Ishikawa (cell line): ENCODE results near the gene BFSP2.

Experiments
- CEBPB ChIP-seq: IDR thresholded peaks from 2 replicates; pipeline ENCODE4 v1.6.1; 2012
- CREB1 ChIP-seq: IDR thresholded peaks from 2 replicates; pipeline ENCODE4 v1.6.1; 2012; ENCODE audit warnings: low read depth
- EGR1 ChIP-seq: IDR thresholded peaks from 2 replicates; pipeline ENCODE4 v1.6.1; 2012
- EP300 ChIP-seq: IDR thresholded peaks from 2 replicates; pipeline ENCODE4 v1.6.1; 2012; ENCODE audit warnings: borderline replicate concordance
- FOXM1 ChIP-seq: IDR thresholded peaks from 2 replicates; pipeline ENCODE4 v1.6.1; 2012; ENCODE audit warnings: low read depth, borderline replicate concordance
- MAX ChIP-seq: IDR thresholded peaks from 2 replicates; pipeline ENCODE4 v1.6.1; 2012
- NFIC ChIP-seq: IDR thresholded peaks from 2 replicates; pipeline ENCODE4 v1.6.1; 2012
- RAD21 ChIP-seq: IDR thresholded peaks from 2 replicates; pipeline ENCODE4 v1.6.1; 2012; ENCODE audit warnings: low read depth
- REST ChIP-seq: IDR thresholded peaks from 2 replicates; pipeline ENCODE4 v1.6.1; 2012; ENCODE audit warnings: low read depth, mild to moderate bottlenecking
- TAF1 ChIP-seq: IDR thresholded peaks from 2 replicates; pipeline ENCODE4 v1.6.1; 2012; ENCODE audit warnings: low read depth, mild to moderate bottlenecking
- TCF12 ChIP-seq: IDR thresholded peaks from 2 replicates; pipeline ENCODE4 v1.6.1; 2012; ENCODE audit warnings: low read depth
- TEAD4 ChIP-seq: IDR thresholded peaks from 2 replicates; pipeline ENCODE4 v1.6.1; 2012
- USF1 ChIP-seq: IDR thresholded peaks from 2 replicates; pipeline ENCODE4 v1.6.1; 2012
- YY1 ChIP-seq: IDR thresholded peaks from 2 replicates; pipeline ENCODE4 v1.6.1; 2012; ENCODE audit warnings: low read depth
- ZBTB7A ChIP-seq: IDR thresholded peaks from 2 replicates; pipeline ENCODE4 v1.6.1; 2012; ENCODE audit warnings: low read depth

The BFSP2 gene

GRCh38 chr3:133521946-133522345 lies 122.1 kb downstream of the BFSP2 start:
- TF ChIP-seq TCF12 (no peak), TEAD4 (no peak), EP300 (no peak), RAD21 (no peak), EGR1 (no peak), TAF1 (no peak), REST (no peak), YY1 (no peak), CREB1 (no peak), MAX (no peak), USF1 (no peak), ZBTB7A (no peak), FOXM1 (no peak), NFIC (no peak), CEBPB (no peak)
